ENCODE data around the gene EIF4H.
"Not testable (repeated sequence)": the region's sequence is repeated elsewhere in the genome, so short reads cannot be mapped to it uniquely, and the experiment has no call there.

Gene EIF4H

GRCh38 chr7:74173866-74174605 is at the start of gene EIF4H:
TSS of gene EIF4H (plus strand) at chr7:74174356. CDS start at chr7:74174384, 28 bp downstream.
- peak; percentile 92 to 98 for DNase-seq

GRCh38 chr7:74126220-74126880 is 47.8 kb upstream of the EIF4H start:
- DNase-seq = no peak

GRCh38 chr7:74129887-74130286 is 44.3 kb upstream of the EIF4H start:
- no peak for DNase-seq

- DNase-seq = no peak
Observed at GRCh38 chr7:74130518-74130917, 43.6 kb upstream of the EIF4H start.

GRCh38 chr7:74134117-74134620 is 40.0 kb upstream of the EIF4H start:
- no peak for DNase-seq

- DNase-seq = no peak
Observed at GRCh38 chr7:74138334-74138867, 35.8 kb upstream of the EIF4H start.

GRCh38 chr7:74138945-74139843 is 35.0 kb upstream of the EIF4H start:
- no peak for DNase-seq

- no peak for DNase-seq
Observed at GRCh38 chr7:74141705-74142104, 32.5 kb upstream of the EIF4H start.

GRCh38 chr7:74143383-74143782 is 30.8 kb upstream of the EIF4H start:
- DNase-seq = no peak

- no peak for DNase-seq
Observed at GRCh38 chr7:74148491-74148890, 25.7 kb upstream of the EIF4H start.

- no peak for DNase-seq
Observed at GRCh38 chr7:74149071-74149470, 25.1 kb upstream of the EIF4H start.

- DNase-seq = no peak
Observed at GRCh38 chr7:74149603-74150002, 24.6 kb upstream of the EIF4H start.

GRCh38 chr7:74153736-74154135 is 20.4 kb upstream of the EIF4H start:
- DNase-seq = no peak

GRCh38 chr7:74155810-74156395 is 18.3 kb upstream of the EIF4H start:
- DNase-seq = no peak

GRCh38 chr7:74157605-74158004 is 16.6 kb upstream of the EIF4H start:
- DNase-seq = no peak

GRCh38 chr7:74164985-74165456 is 9.1 kb upstream of the EIF4H start:
- no peak for DNase-seq

GRCh38 chr7:74165867-74166593 is 8.1 kb upstream of the EIF4H start:
- DNase-seq = no peak

- DNase-seq = not testable (repeated sequence)
Observed at GRCh38 chr7:74167324-74167723, 6.8 kb upstream of the EIF4H start.

GRCh38 chr7:74173074-74173473 is 1.1 kb upstream of the EIF4H start:
- DNase-seq = no peak

- no peak for DNase-seq
Observed at GRCh38 chr7:74173491-74173865, 678 bp upstream of the EIF4H start.

- peak; percentile 35 to 49 for DNase-seq
Observed at GRCh38 chr7:74174606-74175082, 488 bp downstream of the EIF4H start.

- DNase-seq = no peak
Observed at GRCh38 chr7:74175340-74175739, 1.2 kb downstream of the EIF4H start.

All from NCI-H1930 (cell line).